A549 (cell line): ENCODE data around the gene RHOC. TPM values are rescaled to one million over a fixed set of nuclear protein-coding genes. Genes with fewer than 3 reads are reported as not detected.

ENCODE experiments used
- ATAC-seq, 2 experiments: fragments of 200-7000 bp in 1 of 2; fragments of >200 bp in 1 of 2; cut with Nextera tagmentation in 1 of 2; cut with Tn5 transposase in 1 of 2; 3 replicates each; pipeline versions ENCODE4 v1.8.0 to v1.9.1; 2018 to 2020; ENCODE audit warnings: mild to moderate bottlenecking in 1 of 2, moderate library complexity in 1 of 2
- CTCF ChIA-PET: fragments of 300-600 bp; sonication (Branson Sonifier 250); formaldehyde crosslinking; extraction: SDS; loops from one replicate; lab custom pipeline; 2021; ENCODE audit warnings: antibody characterized with exemption, inconsistent platforms; lab: Yijun Ruan, JAX
- POLR2A ChIA-PET: fragments of 350-600 bp; formaldehyde crosslinking; extraction: SDS; loops from one replicate; lab custom pipeline; 2021; ENCODE audit warnings: antibody characterized with exemption, inconsistent platforms; lab: Yijun Ruan, JAX
- DNase-seq, 2 experiments: peaks; one replicate each; pipeline versions ENCODE4 v3.0.0 to v3.0.0-alpha.2; 2011 to 2016; ENCODE audit warnings: low read depth in 1 of 2, low spot score in 1 of 2
- FAIRE-seq: peaks from 2 replicates; lab custom pipeline; 2011; peaks lifted over from hg19 to GRCh38; lab: Jason Lieb, UNC
- H3K27ac ChIP-seq, 2 experiments: fragments of >200 bp; sonication (Bioruptor Twin); formaldehyde crosslinking; 3 replicates each; pipeline ENCODE4 v1.5.1; 2016 to 2017
- H3K4me1 ChIP-seq: fragments of >200 bp; sonication (Bioruptor Twin); formaldehyde crosslinking; 3 replicates; pipeline ENCODE4 v1.6.1; 2016
- H3K4me2 ChIP-seq: fragments of >200 bp; sonication (Bioruptor Twin); formaldehyde crosslinking; 3 replicates; pipeline ENCODE4 v1.6.1; 2016
- H3K4me3 ChIP-seq: fragments of >200 bp; sonication (Bioruptor Twin); formaldehyde crosslinking; 3 replicates; pipeline ENCODE4 v1.5.1; 2016
- H3K9me3 ChIP-seq: fragments of >200 bp; sonication (Bioruptor Twin); formaldehyde crosslinking; 3 replicates; pipeline ENCODE4 v1.6.1; 2016
- BHLHE40 ChIP-seq: IDR thresholded peaks from 2 replicates; pipeline ENCODE4 v1.6.1; 2012; ENCODE audit warnings: low read depth, low read length, inconsistent platforms
- CHD4 ChIP-seq: fragments of 200-600 bp; sonication (generic); IDR thresholded peaks from 2 replicates; pipeline ENCODE4 v1.6.1; 2016; ENCODE audit warnings: antibody characterized with exemption, mild to moderate bottlenecking, borderline replicate concordance
- E2F6 ChIP-seq: IDR thresholded peaks from 2 replicates; pipeline ENCODE4 v1.6.1; 2012; ENCODE audit warnings: low read depth, borderline replicate concordance
- EHMT2 ChIP-seq: fragments of 200-600 bp; sonication (generic); IDR thresholded peaks from 2 replicates; pipeline ENCODE4 v1.6.1; 2016; ENCODE audit warnings: antibody characterized with exemption, low read depth, mild to moderate bottlenecking, moderate library complexity
- FOSB ChIP-seq: fragments of 250-450 bp; sonication (Bioruptor Pico); IDR thresholded peaks from 2 replicates; pipeline ENCODE4 v1.5.0; 2020; ENCODE audit warnings: mild to moderate bottlenecking, moderate library complexity
- FOSL2 ChIP-seq, 2 experiments: fragments of 450-650 bp in 1 of 2; fragments of >200 bp in 1 of 2; sonication (Bioruptor Twin) in 1 of 2; formaldehyde crosslinking; IDR thresholded peaks; 2 replicates each; pipeline versions ENCODE4 v1.5.0 to v1.6.1; 2016 to 2020; ENCODE audit warnings: mild to moderate bottlenecking in 1 of 2, moderate library complexity in 1 of 2
- HDAC2 ChIP-seq: fragments of 200-600 bp; sonication (generic); IDR thresholded peaks from 2 replicates; pipeline ENCODE4 v1.6.1; 2016
- HEYL ChIP-seq: fragments of 250-450 bp; sonication (Bioruptor Pico); IDR thresholded peaks from 2 replicates; pipeline ENCODE4 v1.8.0; 2021; ENCODE audit warnings: mild to moderate bottlenecking, moderate library complexity
- HOXA7 ChIP-seq: fragments of 250-450 bp; sonication (Bioruptor Pico); IDR thresholded peaks from 2 replicates; pipeline ENCODE4 v1.5.0; 2020; ENCODE audit warnings: mild to moderate bottlenecking, moderate library complexity
- KDM5A ChIP-seq: fragments of 200-600 bp; sonication (generic); IDR thresholded peaks from 2 replicates; pipeline ENCODE4 v1.6.1; 2016; ENCODE audit warnings: antibody characterized with exemption, mild to moderate bottlenecking
- NFE2L2 ChIP-seq: fragments of 150-350 bp; conservative IDR thresholded peaks from 2 replicates; pipeline ENCODE4 v1.6.1; 2014; ENCODE audit warnings: low read length
- PBX3 ChIP-seq: IDR thresholded peaks from 2 replicates; pipeline ENCODE4 v1.6.1; 2012
- PHF8 ChIP-seq: fragments of 200-600 bp; sonication (generic); IDR thresholded peaks from 2 replicates; pipeline ENCODE4 v1.6.1; 2016; ENCODE audit warnings: low read depth, mild to moderate bottlenecking, antibody characterized with exemption, moderate library complexity, borderline replicate concordance
- POLR2AphosphoS2 ChIP-seq: conservative IDR thresholded peaks from 2 replicates; pipeline ENCODE4 v1.6.1; 2012; ENCODE audit warnings: low read length, improper control_type of control experiment, inconsistent platforms
- RAD21 ChIP-seq, 2 experiments: fragments of >200 bp in 1 of 2; sonication (Bioruptor Twin) in 1 of 2; formaldehyde crosslinking in 1 of 2; IDR thresholded peaks in 1 of 2; conservative IDR thresholded peaks in 1 of 2; 2 replicates in 1 of 2; 3 replicates in 1 of 2; pipeline ENCODE4 v1.6.1; 2012 to 2018; ENCODE audit warnings: inconsistent platforms in 1 of 2
- SMC3 ChIP-seq: fragments of >200 bp; sonication (Bioruptor Twin); formaldehyde crosslinking; IDR thresholded peaks from 3 replicates; pipeline ENCODE4 v1.6.1; 2018; ENCODE audit warnings: inconsistent platforms
- TFCP2L1 ChIP-seq: fragments of 250-450 bp; sonication (Bioruptor Pico); IDR thresholded peaks from 2 replicates; pipeline ENCODE4 v1.5.0; 2021; ENCODE audit warnings: mild to moderate bottlenecking
- ZNF302 ChIP-seq: fragments of 250-450 bp; sonication (Bioruptor Pico); IDR thresholded peaks from 2 replicates; pipeline ENCODE4 v1.9.0; 2021; ENCODE audit warnings: inconsistent platforms, mild to moderate bottlenecking, moderate library complexity
- ZSCAN20 ChIP-seq: fragments of 250-450 bp; sonication (Bioruptor Pico); IDR thresholded peaks from 2 replicates; pipeline ENCODE4 v1.8.0; 2022; ENCODE audit warnings: mild to moderate bottlenecking, moderate library complexity
- WGBS: methylation state at CpG from one replicate; pipeline ENCODE4 v1.1.6; 2017; ENCODE audit errors: missing lambda C conversion rate; 5-methylcytosine and 5-hydroxymethylcytosine counted together
- polyA plus RNA-seq, 4 experiments: library from polyadenylated mRNA; depleted of rRNA in 3 of 4; stranded (reverse); fragments of >200 nt; fragmentation: RNase III in 1 of 4; extraction: RNeasy Plus Mini Kit Qiagen cat#74134 plus additional on column Dnase treatment in 1 of 4; gene quantifications; 2 replicates in 3 of 4; 3 replicates in 1 of 4; pipeline ENCODE4 v1.2.3, GENCODE V29; 2011 to 2017
- TF ChIP-seq, protein P1 (sequence below): fragments of 250-450 bp; sonication (Bioruptor Pico); IDR thresholded peaks from 2 replicates; pipeline ENCODE4 v1.5.0; 2020; ENCODE audit warnings: low read depth, mild to moderate bottlenecking, moderate library complexity
- TF ChIP-seq, protein P2 (sequence below): fragments of >200 bp; sonication (Bioruptor Twin); formaldehyde crosslinking; IDR thresholded peaks from 3 replicates; pipeline ENCODE4 v1.6.1; 2016
- TF ChIP-seq, protein P3 (sequence below): fragments of >200 bp; sonication (Bioruptor Twin); formaldehyde crosslinking; IDR thresholded peaks from 2 replicates; pipeline ENCODE4 v1.6.1; 2016
- TF ChIP-seq, protein P4 (sequence below): IDR thresholded peaks from 2 replicates; pipeline ENCODE4 v1.6.1; 2012

Gene RHOC
- polyA plus RNA-seq, 2 of the 4 experiments (the other 2 are of a cell fraction): 255 to 296 TPM

- Histone ChIP-seq H3K27ac (no peak overlapping the region), H3K4me2 (no peak overlapping the region), H3K4me3 (no peak overlapping the region), H3K9me3 (no peaks in the 10 kb centered on the region), H3K4me1 (peaks cover 10% of the 10 kb centered on the region; the same call in 2 of the 3 replicates)
- 97% methylated on average over 3 of the region's 9 CpGs for WGBS
- no peak for ATAC-seq
- TF ChIP-seq BHLHE40: no peak
- FAIRE-seq: no peak
- no peak for DNase-seq
- POLR2A ChIA-PET: no interaction called here
- CTCF ChIA-PET: interaction anchor here (0.8 to 18.0 kb wide), 2 partner anchors 91 to 322 kb away, joined by 4 to 576 read pairs; no protein-coding TSS in a partner anchor
Observed at GRCh38 chr1:112712701-112713128, 5.8 kb upstream of the RHOC start.

- DNase-seq (no peak), ATAC-seq (no peak), FAIRE-seq (no peak)
- H3K9me3 ChIP-seq: no peaks in the 10 kb centered on the region
- ChIA-PET CTCF (interaction anchor here (0.8 to 18.0 kb wide), 2 partner anchors 91 to 321 kb away, joined by 4 to 576 read pairs; no protein-coding TSS in a partner anchor), POLR2A (no interaction called here)
- WGBS: 71% methylated on average over 6 of the region's 7 CpGs
- no peak overlapping the region for H3K4me3 ChIP-seq
- peaks cover 12% of the 10 kb centered on the region; the same call in 2 of the 3 replicates for H3K4me1 ChIP-seq
- TF ChIP-seq PHF8 (no peak), KDM5A (no peak), HEYL (CRISPR knock-in tag) (no peak), FOSB (CRISPR knock-in tag) (no peak), RAD21 (conservative IDR thresholded peaks at IDR 0.05 in 1 of 2, IDR thresholded peaks at IDR 0.05 in 1 of 2) (no peak), SMC3 (no peak), NFE2L2 (no peak), PBX3 (no peak)
- TF ChIP-seq, protein P1, sequence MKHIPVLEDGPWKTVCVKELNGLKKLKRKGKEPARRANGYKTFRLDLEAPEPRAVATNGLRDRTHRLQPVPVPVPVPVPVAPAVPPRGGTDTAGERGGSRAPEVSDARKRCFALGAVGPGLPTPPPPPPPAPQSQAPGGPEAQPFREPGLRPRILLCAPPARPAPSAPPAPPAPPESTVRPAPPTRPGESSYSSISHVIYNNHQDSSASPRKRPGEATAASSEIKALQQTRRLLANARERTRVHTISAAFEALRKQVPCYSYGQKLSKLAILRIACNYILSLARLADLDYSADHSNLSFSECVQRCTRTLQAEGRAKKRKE (CRISPR knock-in tag): no peak
- H3K27ac ChIP-seq: no peak overlapping the region
- H3K4me2 ChIP-seq: no peak overlapping the region
Observed at GRCh38 chr1:112712191-112712590, 5.3 kb upstream of the RHOC start.

DNA sequence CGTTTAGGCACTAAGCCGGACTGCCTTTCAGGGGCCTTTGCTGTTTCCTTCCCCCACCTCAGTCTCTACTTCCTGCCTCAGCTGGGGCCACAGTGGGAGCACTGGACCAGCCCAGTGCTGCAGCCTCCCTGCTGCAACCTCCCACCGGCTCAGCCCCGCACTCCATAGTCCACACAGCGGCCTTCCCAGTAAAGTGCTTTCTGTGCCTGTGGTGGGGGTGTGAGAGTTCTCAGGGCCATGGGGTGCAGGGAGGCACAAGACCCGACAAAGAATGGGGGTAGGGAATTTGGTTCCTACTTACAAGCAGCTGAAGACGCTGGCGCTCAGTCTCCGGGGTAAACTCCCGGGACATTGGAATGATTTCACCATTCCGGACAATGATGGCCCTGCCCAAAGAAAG lies 4.7 kb upstream of the RHOC start:
- FAIRE-seq (no peak), DNase-seq (no peak), ATAC-seq (no peak)
- ChIA-PET POLR2A (no interaction called here), CTCF (interaction anchor here (18.0 kb wide), 1 partner anchor 92 kb away, joined by 576 read pairs; no protein-coding TSS in a partner anchor)
- TF ChIP-seq KDM5A: no peak
- no peak for TF ChIP-seq EHMT2
- TF ChIP-seq TFCP2L1 (CRISPR knock-in tag): no peak
- no peak for TF ChIP-seq PHF8
- no peak for TF ChIP-seq E2F6
- TF ChIP-seq CHD4: no peak
- TF ChIP-seq, protein P2, sequence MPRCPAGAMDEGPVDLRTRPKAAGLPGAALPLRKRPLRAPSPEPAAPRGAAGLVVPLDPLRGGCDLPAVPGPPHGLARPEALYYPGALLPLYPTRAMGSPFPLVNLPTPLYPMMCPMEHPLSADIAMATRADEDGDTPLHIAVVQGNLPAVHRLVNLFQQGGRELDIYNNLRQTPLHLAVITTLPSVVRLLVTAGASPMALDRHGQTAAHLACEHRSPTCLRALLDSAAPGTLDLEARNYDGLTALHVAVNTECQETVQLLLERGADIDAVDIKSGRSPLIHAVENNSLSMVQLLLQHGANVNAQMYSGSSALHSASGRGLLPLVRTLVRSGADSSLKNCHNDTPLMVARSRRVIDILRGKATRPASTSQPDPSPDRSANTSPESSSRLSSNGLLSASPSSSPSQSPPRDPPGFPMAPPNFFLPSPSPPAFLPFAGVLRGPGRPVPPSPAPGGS: no peak
- TF ChIP-seq, protein P3, sequence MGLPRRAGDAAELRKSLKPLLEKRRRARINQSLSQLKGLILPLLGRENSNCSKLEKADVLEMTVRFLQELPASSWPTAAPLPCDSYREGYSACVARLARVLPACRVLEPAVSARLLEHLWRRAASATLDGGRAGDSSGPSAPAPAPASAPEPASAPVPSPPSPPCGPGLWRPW: no peak
- no peak for TF ChIP-seq HOXA7 (CRISPR knock-in tag)
- TF ChIP-seq FOSL2 (IDR thresholded peaks at IDR 0.05): no peak
- no peak for TF ChIP-seq FOSL2 (CRISPR knock-in tag; IDR thresholded peaks at IDR 0.05)
- TF ChIP-seq, protein P4, sequence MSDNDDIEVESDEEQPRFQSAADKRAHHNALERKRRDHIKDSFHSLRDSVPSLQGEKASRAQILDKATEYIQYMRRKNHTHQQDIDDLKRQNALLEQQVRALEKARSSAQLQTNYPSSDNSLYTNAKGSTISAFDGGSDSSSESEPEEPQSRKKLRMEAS: no peak
- no peak for TF ChIP-seq NFE2L2
- TF ChIP-seq POLR2AphosphoS2: no peak
- no peak for TF ChIP-seq ZSCAN20
- no peak for TF ChIP-seq BHLHE40
- TF ChIP-seq HDAC2: no peak
- no peak for TF ChIP-seq ZNF302 (CRISPR knock-in tag)
- Histone ChIP-seq H3K9me3 (no peaks in the 10 kb centered on the region), H3K27ac (no peak overlapping the region), H3K4me2 (no peak overlapping the region), H3K4me1 (peaks cover 12% of the 10 kb centered on the region; the same call in 2 of the 3 replicates), H3K4me3 (no peak overlapping the region)
- 81% methylated on average over 7 of the region's 11 CpGs for WGBS
